Choroid plexus epithelial cell (primary cell): ENCODE results near the gene TXLNB.

Source experiments
- DNase-seq: peaks from one replicate; pipeline ENCODE4 v3.0.0-alpha.2; 2010; ENCODE audit warnings: low read depth
- H3K4me3 ChIP-seq: 2 replicates; pipeline ENCODE4 v1.5.1; 2011; ENCODE audit warnings: low read depth, mild to moderate bottlenecking, control low read depth, low read length, moderate library complexity
- TF ChIP-seq, protein P1 (sequence below): conservative IDR thresholded peaks from 2 replicates; pipeline ENCODE4 v1.5.1; 2011; ENCODE audit warnings: low read depth, mild to moderate bottlenecking, control low read depth, inconsistent platforms, low read length, moderate library complexity

The TXLNB gene

DNA sequence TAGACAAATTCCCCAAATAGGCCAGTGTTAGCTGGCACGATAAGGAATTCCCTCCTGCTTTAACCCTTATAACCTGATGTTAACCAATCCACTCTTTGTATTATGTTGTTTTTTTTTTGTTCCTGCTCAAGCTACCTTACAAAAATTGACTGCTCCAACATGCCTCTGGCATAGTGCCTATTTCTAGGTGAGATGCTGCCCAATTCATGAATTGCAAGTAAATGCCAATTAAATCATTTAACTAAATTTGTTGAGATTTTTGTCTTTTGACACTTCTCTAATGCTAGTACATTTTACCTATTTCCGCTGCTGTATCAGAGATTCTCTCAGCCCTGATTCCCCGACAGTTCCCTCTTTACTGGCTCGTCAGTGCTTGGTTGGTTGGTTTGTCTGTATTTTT lies 90.4 kb downstream of the TXLNB start:
- DNase-seq = no peak
- TF ChIP-seq, protein P1, sequence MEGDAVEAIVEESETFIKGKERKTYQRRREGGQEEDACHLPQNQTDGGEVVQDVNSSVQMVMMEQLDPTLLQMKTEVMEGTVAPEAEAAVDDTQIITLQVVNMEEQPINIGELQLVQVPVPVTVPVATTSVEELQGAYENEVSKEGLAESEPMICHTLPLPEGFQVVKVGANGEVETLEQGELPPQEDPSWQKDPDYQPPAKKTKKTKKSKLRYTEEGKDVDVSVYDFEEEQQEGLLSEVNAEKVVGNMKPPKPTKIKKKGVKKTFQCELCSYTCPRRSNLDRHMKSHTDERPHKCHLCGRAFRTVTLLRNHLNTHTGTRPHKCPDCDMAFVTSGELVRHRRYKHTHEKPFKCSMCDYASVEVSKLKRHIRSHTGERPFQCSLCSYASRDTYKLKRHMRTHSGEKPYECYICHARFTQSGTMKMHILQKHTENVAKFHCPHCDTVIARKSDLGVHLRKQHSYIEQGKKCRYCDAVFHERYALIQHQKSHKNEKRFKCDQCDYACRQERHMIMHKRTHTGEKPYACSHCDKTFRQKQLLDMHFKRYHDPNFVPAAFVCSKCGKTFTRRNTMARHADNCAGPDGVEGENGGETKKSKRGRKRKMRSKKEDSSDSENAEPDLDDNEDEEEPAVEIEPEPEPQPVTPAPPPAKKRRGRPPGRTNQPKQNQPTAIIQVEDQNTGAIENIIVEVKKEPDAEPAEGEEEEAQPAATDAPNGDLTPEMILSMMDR = no peak

GRCh38 chr6:139198529-139199288 lies 93.1 kb downstream of the TXLNB start:
- H3K4me3 ChIP-seq = no peak overlapping the region
- DNase-seq = no peak
- TF ChIP-seq, protein P1 = no peak

More for the DNA sequence above, 90.4 kb downstream of the TXLNB start:
- no peak overlapping the region for H3K4me3 ChIP-seq

GRCh38 chr6:139194740-139195139 lies 97.1 kb downstream of the TXLNB start:
- TF ChIP-seq, protein P1 = no peak
- DNase-seq = no peak
- H3K4me3 ChIP-seq = no peak overlapping the region
